RWPE2 (cell line): Measurements from ENCODE around the gene IFNGR1.

Experiments used
- ATAC-seq: fragments of 200-7000 bp; cut with Tn5 transposase; 3 replicates; pipeline ENCODE4 v1.9.1; 2021; ENCODE audit warnings: low read depth
- DNase-seq: peaks from one replicate; pipeline ENCODE4 v3.0.0-alpha.2; 2020; ENCODE audit warnings: low spot score
- H3K27ac ChIP-seq: fragments of 450-650 bp; 2 replicates; pipeline ENCODE4 v1.5.1; 2017; ENCODE audit warnings: mild to moderate bottlenecking; ENCODE audit not compliant: poor library complexity, severe bottlenecking
- H3K27me3 ChIP-seq: fragments of 250-450 bp; sonication (Bioruptor Pico); 2 replicates; pipeline ENCODE4 v1.5.1; 2021; ENCODE audit warnings: mild to moderate bottlenecking, moderate library complexity; ENCODE audit not compliant: insufficient read depth, poor library complexity, severe bottlenecking
- H3K36me3 ChIP-seq: fragments of 250-450 bp; sonication (Bioruptor Pico); 2 replicates; pipeline ENCODE4 v1.5.1; 2020; ENCODE audit warnings: low read depth, mild to moderate bottlenecking, moderate library complexity
- H3K4me1 ChIP-seq: fragments of 250-450 bp; sonication (Bioruptor Pico); 2 replicates; pipeline ENCODE4 v1.5.1; 2021; ENCODE audit warnings: mild to moderate bottlenecking, moderate library complexity; ENCODE audit not compliant: insufficient read depth, poor library complexity, severe bottlenecking
- H3K4me3 ChIP-seq: fragments of 250-450 bp; sonication (Bioruptor Pico); 2 replicates; pipeline ENCODE4 v1.5.1; 2021; ENCODE audit warnings: mild to moderate bottlenecking, moderate library complexity; ENCODE audit not compliant: severe bottlenecking
- H3K9me3 ChIP-seq: fragments of 250-450 bp; sonication (Bioruptor Pico); 2 replicates; pipeline ENCODE4 v1.5.1; 2021; ENCODE audit warnings: mild to moderate bottlenecking, moderate library complexity; ENCODE audit not compliant: severe bottlenecking
- CTCF ChIP-seq: fragments of 450-650 bp; IDR thresholded peaks from one replicate; pipeline ENCODE4 v1.5.1; 2017; ENCODE audit warnings: mild to moderate bottlenecking, moderate library complexity; ENCODE audit not compliant: poor library complexity, severe bottlenecking

Gene IFNGR1

DNA sequence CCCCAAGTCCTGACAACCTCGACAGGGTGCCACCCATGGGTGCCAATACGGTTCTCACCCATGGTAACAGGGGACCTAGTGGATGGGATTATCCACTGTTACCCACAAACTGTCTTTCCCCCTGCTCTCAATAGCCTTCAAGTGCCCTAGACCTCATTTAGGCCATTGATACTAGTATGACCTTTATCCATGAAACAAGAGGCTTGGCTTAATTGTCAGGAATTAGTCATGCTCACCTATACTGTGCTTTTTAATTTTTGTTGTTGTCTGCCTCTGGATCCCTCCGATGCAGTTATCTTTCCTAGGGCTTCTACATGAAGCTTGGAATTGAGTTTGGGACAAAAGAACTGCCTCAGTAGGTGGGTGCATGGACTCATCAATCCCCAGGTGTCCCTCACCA, 33.9 kb downstream of the IFNGR1 start:
- DNase-seq (no peak), ATAC-seq (no peak)
- H3K9me3 ChIP-seq = peaks cover 21% of the 10 kb centered on the region

DNA sequence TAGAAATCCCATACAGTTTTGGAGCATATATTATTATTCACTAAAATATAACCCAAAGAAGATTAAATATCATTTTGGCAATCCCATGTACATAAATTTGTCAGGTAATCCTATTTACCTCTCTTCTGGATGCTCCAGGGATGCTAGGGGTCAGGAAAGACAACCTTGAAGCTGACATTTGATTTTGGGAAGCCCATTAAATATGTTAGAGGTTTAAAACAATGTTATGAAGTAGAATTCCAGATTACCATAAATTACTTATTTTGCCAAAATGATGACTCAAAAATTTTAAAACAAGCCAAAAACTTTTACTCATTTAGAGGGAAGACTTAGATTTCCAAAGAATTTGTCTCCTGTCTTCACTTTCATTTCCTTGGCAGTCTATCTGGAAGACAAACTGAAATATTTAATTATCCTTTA, 36.5 kb downstream of the IFNGR1 start:
- peaks cover 15% of the 10 kb centered on the region for H3K9me3 ChIP-seq
- no peak for ATAC-seq

More for the DNA sequence above, 33.9 kb downstream of the IFNGR1 start:
- TF ChIP-seq CTCF = no peak
- H3K4me3 ChIP-seq = no peak overlapping the region
- H3K36me3 ChIP-seq = no peaks in the 10 kb centered on the region
- no peak overlapping the region for H3K27ac ChIP-seq
- no peaks in the 10 kb centered on the region for H3K4me1 ChIP-seq
- no peaks in the 10 kb centered on the region for H3K27me3 ChIP-seq

DNA sequence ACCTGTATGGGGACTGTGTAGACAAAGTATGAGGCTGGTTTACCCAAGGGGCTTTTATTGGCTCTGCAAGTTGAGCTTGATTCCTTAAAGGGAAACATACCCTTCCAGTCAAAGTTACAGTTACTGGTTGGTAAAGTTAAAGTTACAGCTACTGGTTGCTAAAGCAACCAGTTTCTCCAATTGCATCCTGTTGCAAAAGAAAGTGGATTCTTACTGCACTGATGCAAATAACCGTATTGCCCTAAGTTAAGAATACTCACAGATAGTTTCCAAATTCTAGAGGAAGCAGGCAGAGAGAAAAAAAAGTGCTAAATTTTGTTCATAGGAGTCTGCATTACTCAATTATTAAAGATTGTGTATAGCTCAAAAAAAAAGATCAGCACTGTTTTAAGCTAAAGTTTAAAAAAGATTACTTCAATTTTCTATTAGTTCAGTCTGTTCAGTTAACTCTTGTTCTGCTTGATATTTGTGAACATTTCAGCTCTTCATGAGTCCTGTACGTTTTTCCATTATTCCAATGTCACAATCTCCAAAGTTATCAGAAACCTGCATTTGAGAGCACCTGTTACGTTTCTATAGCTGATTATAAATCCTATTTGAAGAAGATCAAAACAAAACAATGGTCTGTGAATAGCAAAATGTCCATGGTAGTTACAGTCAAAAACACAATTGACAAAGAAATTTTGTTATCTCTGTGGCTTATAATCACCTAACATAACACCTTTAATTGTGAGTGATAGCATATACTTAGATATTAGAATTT, 37.1 kb downstream of the IFNGR1 start:
- no peaks in the 10 kb centered on the region for H3K36me3 ChIP-seq
- H3K4me3 ChIP-seq = no peak overlapping the region
- ATAC-seq (no peak), DNase-seq (no peak)
- H3K27me3 ChIP-seq = no peaks in the 10 kb centered on the region
- TF ChIP-seq CTCF = no peak
- no peak overlapping the region for H3K27ac ChIP-seq
- no peaks in the 10 kb centered on the region for H3K4me1 ChIP-seq
- H3K9me3 ChIP-seq = peaks cover 15% of the 10 kb centered on the region

More for the DNA sequence above, 36.5 kb downstream of the IFNGR1 start:
- Histone ChIP-seq H3K36me3 (no peaks in the 10 kb centered on the region), H3K27me3 (no peaks in the 10 kb centered on the region), H3K27ac (no peak overlapping the region), H3K4me3 (no peak overlapping the region), H3K4me1 (no peaks in the 10 kb centered on the region)
- no peak for DNase-seq
- no peak for TF ChIP-seq CTCF

- Histone ChIP-seq H3K27ac (no peak overlapping the region), H3K36me3 (no peaks in the 10 kb centered on the region), H3K27me3 (no peaks in the 10 kb centered on the region), H3K4me3 (no peak overlapping the region), H3K4me1 (no peaks in the 10 kb centered on the region), H3K9me3 (peaks cover 9% of the 10 kb centered on the region)
- ATAC-seq (no peak), DNase-seq (no peak)
- no peak for TF ChIP-seq CTCF
These were observed 41.6 kb downstream of the IFNGR1 start for GRCh38 chr6:137177611-137178010.

GRCh38 chr6:137176729-137177128, 42.5 kb downstream of the IFNGR1 start:
- ATAC-seq (no peak), DNase-seq (no peak)
- H3K27ac ChIP-seq = no peak overlapping the region
- no peak for TF ChIP-seq CTCF
- H3K4me1 ChIP-seq = no peaks in the 10 kb centered on the region
- H3K4me3 ChIP-seq = no peak overlapping the region
- H3K9me3 ChIP-seq = peaks cover 3% of the 10 kb centered on the region
- no peaks in the 10 kb centered on the region for H3K27me3 ChIP-seq
- H3K36me3 ChIP-seq = no peaks in the 10 kb centered on the region
